Measurements from ENCODE around the gene AMY2A.
"Not testable (repeated sequence)": the region's sequence is repeated elsewhere in the genome, so short reads cannot be mapped to it uniquely, and the experiment has no call there.

The AMY2A gene

DNA sequence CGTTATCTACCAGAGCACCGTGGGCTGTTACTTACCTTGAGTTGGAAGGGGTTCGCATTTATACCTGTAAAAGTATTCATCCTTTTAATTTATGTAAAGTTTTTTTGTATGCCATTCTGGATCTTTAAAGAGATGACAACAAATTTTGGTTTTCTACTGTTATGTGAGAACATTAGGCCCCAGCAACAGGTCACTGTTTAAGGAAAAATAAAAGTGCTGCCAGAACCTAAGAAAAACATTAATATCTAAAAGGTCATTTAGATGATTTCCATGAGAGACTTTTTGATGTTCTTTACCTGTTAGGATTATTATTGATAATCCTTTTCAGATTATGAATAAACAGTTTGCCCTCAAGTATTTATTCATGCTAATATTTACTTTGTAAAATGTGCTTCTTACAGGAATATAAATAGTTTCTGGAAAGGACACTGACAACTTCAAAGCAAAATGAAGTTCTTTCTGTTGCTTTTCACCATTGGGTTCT lies at the start of gene AMY2A:
AMY2A (plus strand) TSS at position 434 of the 484 bp plus-strand sequence; CDS start at position 448, 14 bp downstream.
- DNase-seq (ENCODE audit: low spot score), result not testable (repeated sequence)

DNA sequence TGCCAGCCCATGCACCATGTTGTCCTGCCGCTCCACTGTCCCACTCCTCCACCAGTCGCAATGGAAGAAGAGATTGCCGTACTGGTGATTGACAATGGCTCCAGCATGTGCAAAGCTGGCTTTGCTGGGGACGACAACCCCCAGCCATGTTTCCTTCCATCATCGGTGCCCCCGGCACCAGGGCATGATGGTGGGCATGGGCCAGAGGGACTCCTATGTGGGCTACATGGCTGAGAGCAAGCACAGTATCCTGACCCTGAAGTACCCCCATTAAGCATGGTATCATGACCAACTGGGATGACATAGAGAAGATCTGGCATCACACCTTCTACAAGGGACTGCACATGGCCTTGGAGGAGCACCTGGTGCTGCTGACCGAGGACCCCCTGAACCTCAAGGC lies 47.7 kb upstream of the AMY2A start:
- no peak for DNase-seq (ENCODE audit: low spot score)

DNA sequence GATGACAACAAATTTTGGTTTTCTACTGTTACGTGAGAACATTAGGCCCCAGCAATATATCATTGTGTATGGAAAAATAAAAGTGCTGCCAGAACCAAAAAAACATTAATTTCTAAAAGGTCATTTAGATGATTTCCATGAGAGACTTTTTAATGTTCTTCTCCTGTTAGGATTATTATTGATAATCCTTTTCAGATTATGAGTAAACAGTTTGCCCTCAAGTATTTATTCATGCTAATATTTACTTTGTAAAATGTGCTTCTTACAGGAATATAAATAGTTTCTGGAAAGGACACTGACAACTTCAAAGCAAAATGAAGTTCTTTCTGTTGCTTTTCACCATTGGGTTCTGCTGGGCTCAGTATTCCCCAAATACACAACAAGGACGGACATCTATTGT lies 45.9 kb upstream of the AMY2A start, which contains the start of gene AMY2B:
AMY2B (plus strand) TSS at position 301 of the 400 bp plus-strand sequence; CDS start at position 315, 14 bp downstream.
- not testable (repeated sequence) for DNase-seq (ENCODE audit: low spot score)

DNA sequence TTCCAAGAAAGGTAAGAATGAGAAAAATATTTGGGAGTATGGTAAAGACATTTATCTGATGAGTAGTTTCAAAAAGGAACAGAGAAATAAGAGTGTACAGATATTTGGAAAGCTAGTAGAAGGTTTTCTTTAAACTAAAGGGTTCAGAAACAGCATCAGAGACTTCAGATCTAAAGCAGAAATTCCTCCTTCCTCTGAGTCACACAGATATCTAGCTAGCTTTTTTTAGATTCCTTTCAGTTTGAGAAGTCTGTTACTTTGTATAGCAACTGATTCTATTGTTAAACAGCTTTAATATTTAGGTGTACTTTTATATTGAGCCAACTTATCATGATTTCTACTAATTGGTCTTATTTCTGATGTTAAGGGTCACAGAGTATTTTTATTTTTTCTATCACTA lies 41.2 kb upstream of the AMY2A start:
- DNase-seq (ENCODE audit: low spot score), result no peak

DNA sequence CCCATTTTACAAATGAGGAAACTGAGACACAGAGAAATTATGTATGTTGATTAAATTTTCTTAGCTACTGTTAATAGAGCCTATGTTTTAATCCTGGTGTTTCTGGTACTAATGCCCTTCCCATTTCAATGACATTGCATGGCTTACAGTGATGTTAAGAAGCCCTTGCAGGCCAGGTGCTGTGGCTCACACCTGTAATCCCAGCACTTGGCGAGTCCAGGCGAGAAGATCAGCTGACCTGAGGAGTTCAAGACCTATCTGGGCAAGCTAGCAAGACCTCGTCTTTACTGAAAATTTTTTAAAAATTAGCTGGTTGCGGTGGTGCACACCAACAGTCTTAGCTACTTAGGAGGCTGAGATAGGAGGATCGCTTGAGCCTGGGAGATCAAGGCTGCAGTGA lies 40.4 kb upstream of the AMY2A start:
- not testable (repeated sequence) for DNase-seq (ENCODE audit: low spot score)

DNA sequence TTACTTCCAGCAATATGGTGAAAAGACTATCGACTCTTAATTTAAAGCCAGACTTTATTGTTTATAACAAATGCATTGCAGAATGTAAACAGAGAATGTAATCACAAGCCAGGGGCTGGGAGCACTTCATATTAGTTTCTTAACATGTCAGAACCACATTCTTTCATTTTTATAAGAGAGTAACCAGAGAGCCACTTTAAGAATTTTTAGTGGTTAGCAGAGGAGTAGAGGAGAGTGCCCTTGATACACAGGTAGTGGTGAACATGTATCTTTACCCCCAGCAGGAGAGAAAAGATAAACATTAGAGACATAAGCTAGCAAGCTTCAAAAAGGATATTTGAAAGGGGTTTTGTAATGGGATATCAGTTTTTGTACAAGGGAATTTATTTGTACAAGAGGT lies 34.8 kb upstream of the AMY2A start:
- DNase-seq (ENCODE audit: low spot score), result no peak

DNA sequence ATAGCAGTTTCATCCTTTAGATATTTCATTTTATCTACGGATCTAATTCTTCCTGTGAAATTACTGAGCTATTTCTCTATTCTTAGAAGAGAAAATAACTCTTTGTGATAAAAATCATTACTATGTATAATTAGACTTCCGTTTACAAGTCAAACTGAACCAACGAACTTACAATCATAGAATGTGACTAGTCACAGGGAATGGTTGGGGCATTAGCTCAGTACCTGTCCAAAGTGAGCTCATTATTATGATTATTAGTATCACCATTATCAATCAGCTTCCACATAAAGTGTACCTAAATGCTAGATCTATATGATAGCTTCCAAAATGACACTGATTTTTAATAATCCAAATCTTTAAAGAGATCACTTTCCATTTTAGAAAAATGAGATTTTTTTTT lies 33.3 kb upstream of the AMY2A start:
- DNase-seq (ENCODE audit: low spot score), result no peak

DNA sequence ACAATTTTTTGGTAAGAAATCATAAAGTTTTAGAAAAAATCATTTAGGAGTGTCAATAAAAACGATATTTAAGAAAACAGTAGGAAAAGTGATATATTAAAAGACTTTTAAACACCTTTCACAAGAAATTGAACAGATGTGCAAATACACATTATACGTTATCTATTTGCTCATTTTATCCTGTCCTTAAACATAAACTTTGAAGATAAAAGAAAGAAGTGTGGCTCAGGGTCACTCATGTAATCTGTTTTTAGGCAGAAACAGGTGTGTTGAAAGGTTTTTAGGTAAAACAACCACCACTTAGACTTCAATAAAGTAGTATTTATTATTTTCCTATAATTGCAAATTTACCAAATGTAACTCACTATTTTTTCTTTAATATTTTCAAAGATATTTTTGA lies 32.7 kb upstream of the AMY2A start:
- no peak for DNase-seq (ENCODE audit: low spot score)

DNA sequence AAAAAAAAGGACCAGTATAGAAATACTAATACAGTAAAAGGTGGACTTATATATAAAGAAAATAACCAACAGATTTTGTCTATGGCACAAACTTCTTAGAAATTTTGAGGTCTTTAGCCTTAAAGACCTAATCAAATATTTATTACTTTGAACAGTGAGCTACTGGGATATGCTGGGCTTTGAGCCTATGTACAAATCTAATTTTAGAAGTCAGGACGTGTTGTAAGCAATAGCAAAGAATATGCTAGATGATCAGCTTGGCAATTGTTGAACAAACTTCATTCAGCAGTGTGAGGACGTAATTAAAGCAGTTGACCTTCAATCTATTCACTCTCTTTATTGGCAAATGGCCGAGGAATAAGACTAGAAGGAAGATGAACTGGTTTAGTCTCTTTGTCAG lies 14.5 kb upstream of the AMY2A start:
- not testable (repeated sequence) for DNase-seq (ENCODE audit: low spot score)

DNA sequence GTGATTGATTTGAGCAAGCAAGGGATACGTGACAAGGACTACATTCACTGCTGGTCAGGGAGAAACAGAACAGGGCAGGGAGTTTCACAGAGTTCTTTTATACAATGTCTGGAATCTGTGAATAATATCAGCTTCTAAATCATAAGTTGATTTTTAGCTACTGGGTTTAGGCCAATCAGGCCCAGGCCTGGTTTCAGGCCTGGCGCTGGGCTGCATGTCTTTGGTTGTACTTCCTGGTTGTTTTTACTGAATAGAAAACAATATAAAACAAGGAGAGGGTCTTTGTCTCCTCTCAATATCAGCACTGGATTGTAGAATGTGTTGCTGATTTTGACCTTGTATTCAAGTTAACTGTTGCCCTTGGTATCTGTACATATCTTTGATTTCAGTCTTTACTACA lies 865 bp upstream of the AMY2A start:
- no peak for DNase-seq (ENCODE audit: low spot score)

DNA sequence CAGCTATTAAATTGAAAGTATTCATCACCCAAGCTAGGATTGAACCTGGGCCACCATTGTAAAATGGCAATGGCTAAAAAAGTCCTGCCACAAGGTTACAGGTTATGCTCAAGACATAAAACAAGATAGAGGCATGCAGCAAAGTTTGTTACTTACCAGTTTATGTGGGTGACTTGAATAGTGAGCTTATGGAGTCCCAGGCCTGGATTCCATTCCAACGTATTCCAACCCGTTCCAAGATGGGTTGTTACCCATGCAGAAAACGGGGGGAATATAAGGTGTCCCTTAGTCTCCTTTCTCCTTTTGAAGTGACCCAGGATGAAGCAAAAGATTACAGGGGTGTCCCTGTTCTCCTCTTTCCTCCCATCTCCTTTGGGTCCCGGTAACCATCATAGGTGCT lies 10.2 kb downstream of the AMY2A start:
- not testable (repeated sequence) for DNase-seq (ENCODE audit: low spot score)

DNA sequence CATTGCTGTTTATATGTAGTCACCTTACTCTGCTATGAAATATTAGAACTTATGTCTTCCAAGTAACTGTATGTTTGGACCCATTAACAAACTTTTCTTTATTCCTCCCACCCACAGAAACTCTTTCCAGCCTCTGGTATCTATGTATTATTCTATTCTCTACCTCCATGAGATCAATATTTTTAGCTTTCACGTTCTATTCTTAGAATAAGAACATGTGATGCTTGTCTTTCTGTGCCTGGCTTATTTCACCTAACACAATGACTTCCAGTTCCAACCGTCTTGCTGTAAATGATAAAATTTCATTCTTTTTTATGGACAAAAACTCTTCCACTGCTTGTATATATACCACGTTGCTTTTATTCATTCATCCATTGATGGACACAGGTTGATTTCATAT lies 24.0 kb downstream of the AMY2A start:
- DNase-seq (ENCODE audit: low spot score), result not testable (repeated sequence)

DNA sequence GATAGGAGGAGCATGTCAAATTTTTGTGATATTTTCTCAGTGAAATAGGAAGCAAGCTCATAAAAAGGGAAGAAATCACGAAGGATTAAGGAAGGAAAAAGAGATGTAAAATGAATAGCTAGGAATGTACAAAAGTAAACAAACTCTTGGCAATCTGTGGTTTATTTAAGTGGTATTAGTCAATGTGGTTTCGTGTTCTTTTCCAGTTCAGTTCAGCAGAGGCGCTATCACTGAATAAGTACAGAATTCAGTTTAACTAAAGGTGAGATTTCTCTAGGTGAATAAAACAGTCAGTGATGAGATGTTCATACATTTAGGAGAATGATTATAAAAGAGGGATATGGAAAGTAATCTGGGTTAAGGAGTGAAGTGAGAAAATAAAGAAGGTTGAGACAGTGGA lies 26.7 kb downstream of the AMY2A start:
- not testable (repeated sequence) for DNase-seq (ENCODE audit: low spot score)

DNA sequence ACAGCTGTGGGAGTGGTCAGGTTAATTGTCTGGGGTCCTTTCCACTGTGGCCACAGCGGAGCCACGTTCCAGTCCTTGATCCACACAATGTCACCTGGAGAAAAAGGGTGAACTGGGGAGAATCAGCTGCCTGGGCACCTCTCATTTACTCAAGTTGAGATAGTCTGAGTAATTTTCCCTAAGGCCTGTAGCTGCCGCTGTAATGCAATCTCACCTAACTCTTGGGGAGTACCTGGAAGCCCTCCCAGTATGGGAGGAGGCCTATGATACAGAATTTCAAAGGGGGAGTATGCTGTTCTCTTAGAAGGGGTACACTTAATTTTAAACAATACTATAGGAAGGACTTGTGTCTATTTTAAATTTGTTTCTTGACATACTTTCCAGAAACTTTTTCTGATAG lies 33.1 kb downstream of the AMY2A start:
- DNase-seq (ENCODE audit: low spot score), result not testable (repeated sequence)

DNA sequence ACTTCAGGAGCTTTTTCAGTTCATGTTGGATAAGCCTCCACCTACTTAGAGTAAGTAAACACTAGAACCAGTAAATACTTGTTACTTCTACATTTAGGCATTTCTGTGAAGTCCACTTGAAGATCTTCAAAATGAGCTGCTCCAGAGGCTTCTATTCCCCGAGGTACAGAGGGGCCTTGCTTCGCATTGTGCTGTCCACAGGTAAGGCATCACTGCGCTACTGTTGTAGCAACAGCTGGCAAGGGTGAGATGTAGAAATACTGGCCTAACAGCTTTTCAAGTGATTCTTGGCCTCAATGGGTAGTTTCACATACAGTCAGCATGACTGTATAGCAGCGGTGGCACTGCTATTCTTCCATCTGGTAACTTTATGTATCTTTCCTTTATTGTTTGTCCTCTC lies 33.7 kb downstream of the AMY2A start:
- not testable (repeated sequence) for DNase-seq (ENCODE audit: low spot score)

DNA sequence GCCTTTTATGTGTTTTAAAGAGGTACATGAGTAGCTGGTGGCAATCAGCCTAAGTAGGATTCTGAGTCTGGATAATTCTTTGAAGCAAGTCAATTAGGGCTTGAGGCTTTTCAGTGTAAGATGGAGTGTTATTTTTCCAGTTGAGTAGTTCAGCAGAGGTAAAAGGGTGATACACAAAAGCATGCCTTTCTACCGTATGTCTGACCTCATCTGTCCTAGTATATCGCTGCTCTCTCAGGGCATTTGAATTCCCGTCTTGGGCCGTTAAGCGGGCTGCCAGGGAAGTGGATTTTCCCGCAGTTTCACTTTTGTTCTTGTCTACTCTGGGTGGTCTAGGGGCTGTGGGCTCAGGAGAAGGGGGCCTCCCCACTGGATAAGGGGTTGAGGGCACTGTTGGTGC lies 36.9 kb downstream of the AMY2A start:
- DNase-seq (ENCODE audit: low spot score), result not testable (repeated sequence)

DNA sequence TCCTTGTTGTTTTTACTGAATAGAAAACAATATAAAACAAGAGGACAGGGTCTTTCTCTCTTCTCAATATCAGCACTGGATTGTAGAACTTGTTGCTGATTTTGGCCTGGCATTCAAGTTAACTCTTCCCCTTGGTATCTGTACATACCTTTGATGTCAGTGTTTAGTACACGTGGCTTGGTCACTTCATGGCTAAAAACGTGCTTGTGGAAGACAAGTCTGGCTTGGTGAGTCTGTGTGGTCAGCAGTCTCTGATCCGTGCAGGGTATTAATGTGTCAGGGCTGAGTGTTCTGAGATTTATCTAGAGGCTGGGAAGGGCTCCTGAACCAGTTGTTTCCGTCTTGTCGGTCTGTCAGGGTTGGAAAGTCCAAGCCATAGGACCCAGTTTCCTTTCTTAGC lies 38.2 kb downstream of the AMY2A start, which contains the start of gene AMY1A:
AMY1A (plus strand) TSS at position 301 of the 400 bp plus-strand sequence. CDS start 571 bp downstream, outside the sequence.
- DNase-seq (ENCODE audit: low spot score), result not testable (repeated sequence)

All from D341Med (cell line).